CD8-positive, alpha-beta memory T cell (primary cell): ENCODE measurements around the gene FAR2. TPM values are rescaled to one million over a fixed set of nuclear protein-coding genes. Genes with fewer than 3 reads are reported as not detected.
"Not testable (repeated sequence)": the region's sequence is repeated elsewhere in the genome, so short reads cannot be mapped to it uniquely, and the experiment has no call there.

Experiments
- CTCF ChIA-PET: fragments of 350-600 bp; sonication (Branson Sonifier 250); formaldehyde crosslinking; loops from one replicate; lab custom pipeline; 2021; ENCODE audit warnings: antibody characterized with exemption; lab: Charles Lee
- POLR2A ChIA-PET: fragments of 350-600 bp; sonication (Branson Sonifier 250); formaldehyde crosslinking; loops from one replicate; lab custom pipeline; 2021; ENCODE audit warnings: antibody characterized with exemption; lab: Charles Lee
- DNase-seq, 5 donors: peaks; one replicate each; pipeline versions ENCODE4 v3.0.0 to v3.0.0-alpha.2; 2020 to 2022; ENCODE audit warnings: mixed read lengths in 1 of 5
- H3K27ac ChIP-seq: one replicate; pipeline ENCODE4 v1.7.0; 2013; ENCODE audit warnings: low read depth, mild to moderate bottlenecking, low read length, moderate library complexity
- H3K27me3 ChIP-seq: 2 replicates; pipeline ENCODE4 v1.7.0; 2013; ENCODE audit warnings: low read length, mild to moderate bottlenecking; ENCODE audit not compliant: insufficient read depth, poor library complexity, severe bottlenecking
- H3K36me3 ChIP-seq: 2 replicates; pipeline ENCODE4 v1.7.0; 2013; ENCODE audit warnings: mild to moderate bottlenecking, low read length, moderate library complexity; ENCODE audit not compliant: insufficient read depth
- H3K4me1 ChIP-seq: 2 replicates; pipeline ENCODE4 v1.7.0; 2013; ENCODE audit warnings: mild to moderate bottlenecking, low read length, moderate library complexity; ENCODE audit not compliant: insufficient read depth
- H3K4me3 ChIP-seq: 2 replicates; pipeline ENCODE4 v1.7.0; 2013; ENCODE audit warnings: mild to moderate bottlenecking, low read length
- H3K9me3 ChIP-seq: 2 replicates; pipeline ENCODE4 v1.7.0; 2013; ENCODE audit warnings: mild to moderate bottlenecking, low read length
- H3K27ac Mint-ChIP-seq, 8 donors: one replicate each; pipeline ENCODE4 v1.8.0; 2020 to 2021; ENCODE audit warnings: mixed read lengths in 8 of 8, mild to moderate bottlenecking in 6 of 8, inconsistent platforms in 3 of 8, moderate library complexity in 3 of 8
- H3K27me3 Mint-ChIP-seq, 2 donors: one replicate each; pipeline ENCODE4 v1.8.0; 2020 to 2021; ENCODE audit warnings: mixed read lengths in 2 of 2, mild to moderate bottlenecking in 1 of 2, moderate library complexity in 1 of 2
- H3K36me3 Mint-ChIP-seq, 3 donors: one replicate each; pipeline ENCODE4 v1.8.0; 2020 to 2021; ENCODE audit warnings: mixed read lengths in 3 of 3, inconsistent platforms in 1 of 3, mild to moderate bottlenecking in 1 of 3
- H3K4me1 Mint-ChIP-seq, 3 donors: one replicate each; pipeline ENCODE4 v1.8.0; 2020 to 2021; ENCODE audit warnings: mixed read lengths in 3 of 3, inconsistent platforms in 1 of 3, mild to moderate bottlenecking in 1 of 3
- H3K4me3 Mint-ChIP-seq, 7 donors: one replicate each; pipeline ENCODE4 v1.8.0; 2020 to 2021; ENCODE audit warnings: mixed read lengths in 7 of 7, mild to moderate bottlenecking in 6 of 7, moderate library complexity in 4 of 7, inconsistent platforms in 2 of 7
- H3K9me3 Mint-ChIP-seq, 5 donors: one replicate each; pipeline ENCODE4 v1.8.0; 2020 to 2022; ENCODE audit warnings: mixed read lengths in 5 of 5, mild to moderate bottlenecking in 3 of 5, moderate library complexity in 2 of 5, inconsistent platforms in 1 of 5
- polyA plus RNA-seq: library from polyadenylated mRNA; unstranded; fragments of 300-500 nt; fragmentation: Illumina TruSeq; gene quantifications from one replicate; pipeline ENCODE4 v1.2.3, GENCODE V29; 2021
- total RNA-seq, 2 experiments: library from RNA; stranded (reverse); gene quantifications; one replicate each; pipeline ENCODE4 v1.2.3, GENCODE V29; 2021

Gene FAR2
- total and polyA plus RNA-seq, 3 experiments from 2014 or later = 3.7 to 7.0 (median 4.0) TPM

GRCh38 chr12:29244159-29244765 is 95.2 kb downstream of the FAR2 start:
- CTCF ChIA-PET = no interaction called here

GRCh38 chr12:29245246-29245645 is 96.2 kb downstream of the FAR2 start:
- no peak for DNase-seq
- Mint-ChIP-seq H3K9me3 (peaks cover 0 to 16% (median 2%) of the 10 kb centered on the region in 5 donors), H3K36me3 (peaks cover 0 to 7% (median 0%) of the 10 kb centered on the region in 3 donors), H3K4me1 (peaks cover 2 to 19% (median 3%) of the 10 kb centered on the region in 3 donors), H3K4me3 (no peak overlapping the region), H3K27me3 (no peaks in the 10 kb centered on the region), H3K27ac (no peak overlapping the region)
- Histone ChIP-seq H3K4me3 (no peak overlapping the region), H3K4me1 (no peaks in the 10 kb centered on the region), H3K27ac (no peak overlapping the region), H3K27me3 (no peaks in the 10 kb centered on the region), H3K36me3 (no peaks in the 10 kb centered on the region), H3K9me3 (no peaks in the 10 kb centered on the region)
- ChIA-PET CTCF (no interaction called here), POLR2A (no interaction called here)

More at GRCh38 chr12:29244159-29244765, 95.2 kb downstream of the FAR2 start:
- DNase-seq = no peak
- no peak overlapping the region for H3K27ac Mint-ChIP-seq
- no peak overlapping the region for H3K4me3 ChIP-seq
- peaks cover 2 to 19% (median 3%) of the 10 kb centered on the region in 3 donors for H3K4me1 Mint-ChIP-seq
- H3K27ac ChIP-seq = no peak overlapping the region
- no peaks in the 10 kb centered on the region for H3K27me3 Mint-ChIP-seq
- H3K27me3 ChIP-seq = no peaks in the 10 kb centered on the region
- H3K36me3 ChIP-seq = no peaks in the 10 kb centered on the region
- H3K36me3 Mint-ChIP-seq = peaks cover 0 to 5% (median 0%) of the 10 kb centered on the region in 3 donors
- H3K4me1 ChIP-seq = no peaks in the 10 kb centered on the region
- H3K9me3 Mint-ChIP-seq = peaks cover 0 to 11% (median 2%) of the 10 kb centered on the region in 5 donors
- no peak overlapping the region for H3K4me3 Mint-ChIP-seq
- POLR2A ChIA-PET = no interaction called here
- H3K9me3 ChIP-seq = no peaks in the 10 kb centered on the region

DNA sequence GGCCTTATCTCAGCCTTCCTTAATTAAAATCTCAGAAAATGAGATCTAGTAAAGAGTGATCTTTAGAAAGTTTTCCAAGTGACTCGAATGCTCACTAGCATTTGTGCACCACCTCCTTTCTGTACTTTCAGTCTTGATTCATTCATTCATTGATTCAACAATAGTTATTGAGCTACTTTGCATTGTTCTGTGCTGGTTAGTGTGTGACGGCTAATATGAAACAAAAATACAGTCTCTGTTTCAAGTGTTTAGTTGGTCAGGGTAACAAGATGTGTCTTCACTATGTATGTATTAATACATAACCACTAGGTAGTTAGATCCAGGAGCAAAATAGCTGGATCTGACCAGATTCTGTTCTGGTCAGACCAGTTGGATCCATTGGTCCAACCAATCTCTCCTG is 100.9 kb downstream of the FAR2 start:
- no peaks in the 10 kb centered on the region for H3K27me3 ChIP-seq
- ChIA-PET CTCF (no interaction called here), POLR2A (no interaction called here)
- Mint-ChIP-seq H3K27me3 (no peaks in the 10 kb centered on the region), H3K4me3 (no peak overlapping the region), H3K9me3 (peaks cover 0 to 12% (median 2%) of the 10 kb centered on the region in 5 donors), H3K27ac (no peak overlapping the region), H3K36me3 (peaks cover 0 to 7% (median 0%) of the 10 kb centered on the region in 3 donors), H3K4me1 (no peaks in the 10 kb centered on the region)
- no peak overlapping the region for H3K4me3 ChIP-seq
- no peaks in the 10 kb centered on the region for H3K36me3 ChIP-seq
- no peak overlapping the region for H3K27ac ChIP-seq
- no peaks in the 10 kb centered on the region for H3K4me1 ChIP-seq
- no peaks in the 10 kb centered on the region for H3K9me3 ChIP-seq
- no peak for DNase-seq

DNA sequence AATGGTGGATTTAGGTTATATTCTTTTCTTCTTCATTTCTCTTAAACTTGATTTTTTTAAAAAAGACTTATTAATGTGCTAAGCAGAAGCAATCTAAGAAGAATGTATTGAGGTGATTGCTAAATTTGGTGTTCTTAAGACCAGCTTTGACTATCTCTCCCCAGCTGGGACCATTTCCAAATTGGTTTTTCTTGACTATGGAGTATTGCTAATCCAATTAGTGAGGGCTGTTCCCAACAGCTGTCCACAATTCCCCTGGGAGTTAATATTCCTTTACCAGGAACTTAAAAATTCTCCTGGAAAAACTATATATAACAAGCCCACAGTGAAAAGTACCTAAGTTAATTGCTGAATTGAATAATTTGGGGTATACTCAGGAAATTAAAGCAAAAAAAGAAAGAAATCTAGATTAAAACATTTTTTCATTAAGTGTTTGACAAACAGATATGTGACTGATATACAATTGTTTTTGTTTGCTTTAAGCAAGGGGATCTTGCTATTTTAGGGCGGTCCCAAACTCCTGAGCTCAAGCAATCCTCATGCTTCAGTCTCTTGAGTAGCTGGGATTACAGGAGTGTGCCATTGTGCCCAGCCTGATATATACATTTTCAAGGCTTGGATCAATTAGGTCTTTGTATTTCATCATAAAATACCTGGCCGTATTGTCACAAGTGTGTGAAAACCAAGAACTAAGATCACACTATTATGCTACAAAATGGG is 105.0 kb downstream of the FAR2 start:
- Histone ChIP-seq H3K27ac (no peak overlapping the region), H3K36me3 (no peaks in the 10 kb centered on the region), H3K4me3 (no peak overlapping the region), H3K9me3 (no peaks in the 10 kb centered on the region), H3K4me1 (no peaks in the 10 kb centered on the region), H3K27me3 (no peaks in the 10 kb centered on the region)
- H3K27me3 Mint-ChIP-seq = peaks cover 0 to 2% of the 10 kb centered on the region in 2 donors
- CTCF ChIA-PET = no interaction called here
- H3K4me3 Mint-ChIP-seq = no peak overlapping the region
- DNase-seq = no peak
- H3K9me3 Mint-ChIP-seq = peaks cover 0 to 13% (median 2%) of the 10 kb centered on the region in 5 donors
- peaks cover 0 to 4% (median 3%) of the 10 kb centered on the region in 3 donors for H3K4me1 Mint-ChIP-seq
- peaks cover 0 to 8% (median 2%) of the 10 kb centered on the region in 3 donors for H3K36me3 Mint-ChIP-seq
- no peak overlapping the region for H3K27ac Mint-ChIP-seq
- POLR2A ChIA-PET = no interaction called here

- no peaks in the 10 kb centered on the region for H3K9me3 ChIP-seq
- Mint-ChIP-seq H3K36me3 (peaks cover 0 to 4% (median 2%) of the 10 kb centered on the region in 3 donors), H3K4me3 (no peak overlapping the region), H3K4me1 (peaks cover 0 to 4% (median 3%) of the 10 kb centered on the region in 3 donors), H3K9me3 (peaks cover 0 to 6% (median 1%) of the 10 kb centered on the region in 5 donors), H3K27me3 (peaks cover 0 to 2% of the 10 kb centered on the region in 2 donors), H3K27ac (no peak overlapping the region)
- no peaks in the 10 kb centered on the region for H3K27me3 ChIP-seq
- CTCF ChIA-PET = no interaction called here
- H3K36me3 ChIP-seq = no peaks in the 10 kb centered on the region
- H3K27ac ChIP-seq = no peak overlapping the region
- no peak overlapping the region for H3K4me3 ChIP-seq
- POLR2A ChIA-PET = no interaction called here
- no peak for DNase-seq
- no peaks in the 10 kb centered on the region for H3K4me1 ChIP-seq
These were observed 106.0 kb downstream of the FAR2 start for GRCh38 chr12:29255042-29255441.

GRCh38 chr12:29256598-29256997 is 107.5 kb downstream of the FAR2 start:
- Histone ChIP-seq H3K27ac (no peak overlapping the region), H3K36me3 (no peaks in the 10 kb centered on the region), H3K4me1 (no peaks in the 10 kb centered on the region), H3K9me3 (no peaks in the 10 kb centered on the region), H3K27me3 (no peaks in the 10 kb centered on the region), H3K4me3 (no peak overlapping the region)
- Mint-ChIP-seq H3K9me3 (peaks cover 11 to 15% (median 12%) of the 10 kb centered on the region in 5 donors), H3K4me3 (no peak overlapping the region), H3K27ac (no peak overlapping the region), H3K36me3 (peaks cover 0 to 10% (median 7%) of the 10 kb centered on the region in 3 donors), H3K27me3 (peaks cover 0 to 2% of the 10 kb centered on the region in 2 donors), H3K4me1 (peaks cover 0 to 4% (median 3%) of the 10 kb centered on the region in 3 donors)
- CTCF ChIA-PET = no interaction called here
- POLR2A ChIA-PET = no interaction called here
- DNase-seq = no peak

DNA sequence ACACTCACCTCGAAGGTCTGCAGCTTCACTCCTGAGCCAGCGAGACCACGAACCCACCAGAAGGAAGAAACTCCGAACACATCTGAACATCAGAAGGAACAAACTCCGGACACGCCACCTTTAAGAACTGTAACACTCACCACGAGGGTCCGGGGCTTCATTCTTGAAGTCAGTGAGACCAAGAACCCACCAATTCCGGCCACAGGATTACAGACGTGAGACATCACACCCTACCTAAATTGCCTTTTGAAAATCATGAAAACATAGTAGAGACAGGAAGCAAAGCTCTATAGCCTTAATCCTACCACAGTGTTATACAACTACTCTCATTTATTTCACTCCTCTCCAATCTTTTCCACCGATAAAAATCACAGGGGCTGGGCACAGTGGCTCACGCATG is 108.6 kb downstream of the FAR2 start:
- H3K27me3 Mint-ChIP-seq, CTCF ChIA-PET, H3K4me1 Mint-ChIP-seq, H3K27ac ChIP-seq, H3K27me3 ChIP-seq, POLR2A ChIA-PET, H3K36me3 ChIP-seq, H3K4me3 ChIP-seq, H3K9me3 ChIP-seq, H3K4me1 ChIP-seq: not testable (repeated sequence)
- peak in 2 of 5 donors; percentile 0 to 9 for DNase-seq
- H3K9me3 Mint-ChIP-seq = peaks cover 14 to 19% (median 16%) of the 10 kb centered on the region in 5 donors
- peak overlapping the region in 1 of 8 donors; percentile 59 for H3K27ac Mint-ChIP-seq
- H3K36me3 Mint-ChIP-seq = peaks cover 0 to 13% (median 7%) of the 10 kb centered on the region in 3 donors
- peak overlapping the region in 1 of 7 donors; percentile 25 for H3K4me3 Mint-ChIP-seq

DNA sequence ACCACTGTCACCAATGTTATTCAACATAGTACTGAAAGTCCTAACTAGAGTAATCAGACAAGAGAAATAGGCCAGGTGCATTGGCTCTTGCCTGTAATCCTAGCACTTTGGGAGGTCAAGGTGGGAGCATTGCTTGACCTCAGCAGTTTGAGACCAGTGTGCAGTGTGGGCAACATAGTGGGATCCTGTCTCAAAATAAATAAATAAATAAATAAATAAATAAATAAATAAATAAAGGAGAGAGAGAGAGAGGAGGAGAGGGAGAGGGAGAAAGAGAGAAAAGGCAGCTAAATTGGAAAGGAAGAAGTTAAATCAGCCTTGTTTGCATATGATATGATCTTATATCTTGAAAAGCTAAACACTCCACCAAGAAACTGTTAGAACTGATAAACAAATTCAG is 115.3 kb downstream of the FAR2 start:
- no peaks in the 10 kb centered on the region for H3K36me3 ChIP-seq
- POLR2A ChIA-PET = no interaction called here
- CTCF ChIA-PET = no interaction called here

More for the DNA sequence above, 115.3 kb downstream of the FAR2 start:
- Mint-ChIP-seq H3K27me3 (no peaks in the 10 kb centered on the region), H3K4me1 (no peaks in the 10 kb centered on the region), H3K27ac (no peak overlapping the region), H3K36me3 (peaks cover 1 to 27% (median 7%) of the 10 kb centered on the region in 3 donors), H3K9me3 (peaks cover 19 to 39% (median 29%) of the 10 kb centered on the region in 5 donors), H3K4me3 (no peak overlapping the region)
- no peak for DNase-seq
- Histone ChIP-seq H3K4me1 (no peaks in the 10 kb centered on the region), H3K27ac (no peak overlapping the region), H3K27me3 (no peaks in the 10 kb centered on the region), H3K9me3 (no peaks in the 10 kb centered on the region), H3K4me3 (no peak overlapping the region)
